Measurements from ENCODE around the gene NCS1.

DNA sequence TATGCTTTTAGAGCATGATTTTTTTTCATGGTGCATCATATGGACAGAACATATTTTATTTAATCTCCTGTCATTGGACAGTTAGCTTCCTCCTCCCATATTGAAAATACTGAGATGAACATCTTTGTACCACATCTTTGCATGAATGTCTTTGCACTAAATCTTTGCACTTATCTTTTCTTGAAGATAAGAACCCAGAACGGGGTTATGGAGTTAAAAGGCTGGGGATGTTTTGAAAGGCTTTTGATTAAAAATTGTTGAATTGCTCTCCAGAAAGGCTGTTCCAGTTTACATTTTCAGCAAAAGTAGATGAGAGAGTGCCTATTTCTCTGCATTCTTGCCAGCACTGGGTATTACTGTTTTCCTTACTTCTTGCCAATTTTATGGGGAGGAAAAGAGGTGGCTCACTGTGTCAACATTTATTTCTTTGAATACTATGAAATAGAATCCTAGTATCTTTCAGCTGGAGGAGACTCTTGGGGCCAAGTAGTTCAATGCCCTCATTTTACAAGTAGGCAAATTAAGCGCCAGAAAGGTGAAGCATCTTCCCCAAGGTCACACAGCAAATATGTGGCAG, 7.2 kb downstream of the NCS1 start:
- TF ChIP-seq, protein P1, sequence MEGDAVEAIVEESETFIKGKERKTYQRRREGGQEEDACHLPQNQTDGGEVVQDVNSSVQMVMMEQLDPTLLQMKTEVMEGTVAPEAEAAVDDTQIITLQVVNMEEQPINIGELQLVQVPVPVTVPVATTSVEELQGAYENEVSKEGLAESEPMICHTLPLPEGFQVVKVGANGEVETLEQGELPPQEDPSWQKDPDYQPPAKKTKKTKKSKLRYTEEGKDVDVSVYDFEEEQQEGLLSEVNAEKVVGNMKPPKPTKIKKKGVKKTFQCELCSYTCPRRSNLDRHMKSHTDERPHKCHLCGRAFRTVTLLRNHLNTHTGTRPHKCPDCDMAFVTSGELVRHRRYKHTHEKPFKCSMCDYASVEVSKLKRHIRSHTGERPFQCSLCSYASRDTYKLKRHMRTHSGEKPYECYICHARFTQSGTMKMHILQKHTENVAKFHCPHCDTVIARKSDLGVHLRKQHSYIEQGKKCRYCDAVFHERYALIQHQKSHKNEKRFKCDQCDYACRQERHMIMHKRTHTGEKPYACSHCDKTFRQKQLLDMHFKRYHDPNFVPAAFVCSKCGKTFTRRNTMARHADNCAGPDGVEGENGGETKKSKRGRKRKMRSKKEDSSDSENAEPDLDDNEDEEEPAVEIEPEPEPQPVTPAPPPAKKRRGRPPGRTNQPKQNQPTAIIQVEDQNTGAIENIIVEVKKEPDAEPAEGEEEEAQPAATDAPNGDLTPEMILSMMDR (conservative IDR thresholded peaks at IDR 0.05; ENCODE audit: low read depth, low read length), result no peak
- no peak for TF ChIP-seq EZH2 (IDR thresholded peaks at IDR 0.05; ENCODE audit: borderline replicate concordance, low read depth, low read length, poor library complexity, severe bottlenecking)
